Measurements from ENCODE around the gene KLHL5.

DNA sequence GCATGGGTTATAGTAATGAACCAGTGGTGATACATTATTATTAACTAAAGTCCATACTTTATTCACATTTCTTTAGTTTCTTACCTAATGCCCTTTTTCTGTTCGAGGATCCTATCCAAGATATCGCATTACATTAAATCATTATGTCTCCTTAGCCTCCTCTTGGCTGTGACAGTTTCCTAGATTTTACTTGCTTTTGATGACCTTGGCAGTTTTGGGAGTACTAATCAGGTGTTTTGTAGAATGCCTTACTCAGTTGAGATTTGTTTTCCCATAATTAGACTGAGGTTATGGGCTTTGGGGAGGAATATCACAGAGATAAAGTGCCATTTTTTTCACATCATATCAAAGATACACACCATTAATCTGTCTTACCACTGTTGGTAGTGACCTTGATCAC lies 5.0 kb downstream of the KLHL5 start:
- TF ChIP-seq SUZ12 (IDR thresholded peaks at IDR 0.05; ENCODE audit: extremely low read depth, insufficient read depth, insufficient read length) (no peak), ZNF274 (IDR thresholded peaks at IDR 0.05; ENCODE audit: low read depth, low read length) (no peak)

All from NT2/D1 (cell line).